HPDE6-E6E7 (cell line): ENCODE measurements around the gene SKAP2.

Experiments used
- DNase-seq: peaks from one replicate; pipeline ENCODE4 v3.0.0; 2011; ENCODE audit warnings: missing footprints; ENCODE audit errors: extremely low spot score

The SKAP2 gene

DNA sequence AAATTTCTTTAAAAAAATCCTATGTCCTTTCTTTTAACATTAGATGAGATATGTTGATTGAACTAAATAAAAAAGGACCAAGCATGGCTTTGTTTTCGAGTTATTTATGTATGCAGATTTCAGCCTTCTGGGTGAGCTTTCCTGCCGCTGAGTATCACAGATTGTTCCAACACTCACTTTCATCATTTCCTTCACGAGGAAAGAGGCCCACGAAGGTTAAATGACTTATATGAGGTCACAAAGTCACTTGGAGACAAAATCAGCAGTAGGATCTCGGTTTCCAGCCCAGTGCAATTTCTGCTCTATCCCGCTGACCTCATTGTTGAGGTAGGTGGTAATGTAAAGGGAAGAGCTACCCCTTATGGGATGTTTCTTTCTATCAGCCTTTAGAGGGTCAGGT, 226.8 kb downstream of the SKAP2 start:
- DNase-seq: no peak

DNA sequence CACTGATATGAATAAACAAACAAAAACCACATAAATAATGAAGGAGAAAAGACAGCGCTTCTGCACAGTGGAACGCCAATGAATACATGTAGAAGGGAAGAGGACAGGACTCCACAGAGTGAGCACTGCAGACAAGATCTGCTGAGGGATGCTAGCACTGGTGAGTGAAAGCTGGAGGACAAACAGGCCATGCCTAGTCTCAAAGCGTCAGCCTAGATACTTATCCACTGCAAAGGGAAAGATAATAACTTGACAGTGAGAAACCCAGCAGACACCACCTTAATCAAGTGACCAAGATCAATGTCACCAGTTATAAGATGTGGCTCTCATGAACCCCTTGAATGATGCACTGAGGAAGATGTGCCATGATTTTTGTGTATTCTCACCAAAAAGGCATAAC, 227.6 kb downstream of the SKAP2 start:
- DNase-seq: no peak

DNA sequence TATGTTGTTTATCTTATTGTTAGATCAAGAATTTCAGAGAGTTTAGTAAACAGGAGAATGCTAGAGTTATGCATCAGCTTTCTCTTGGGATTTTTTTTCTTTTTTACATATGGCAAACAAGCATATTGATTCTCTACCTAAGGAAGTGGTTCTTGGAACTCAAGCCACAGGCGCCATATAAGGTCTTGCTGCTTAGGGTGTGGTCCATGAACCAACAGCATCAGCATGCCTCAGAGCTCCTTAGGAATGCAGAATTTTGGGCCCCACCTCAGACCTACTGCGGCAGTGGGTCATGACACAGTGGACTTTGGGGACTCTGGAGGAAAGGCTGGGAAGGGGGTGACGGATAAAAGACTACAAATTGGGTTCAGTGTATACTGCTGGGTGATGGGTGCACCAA, 230.8 kb downstream of the SKAP2 start:
- DNase-seq: no peak

DNA sequence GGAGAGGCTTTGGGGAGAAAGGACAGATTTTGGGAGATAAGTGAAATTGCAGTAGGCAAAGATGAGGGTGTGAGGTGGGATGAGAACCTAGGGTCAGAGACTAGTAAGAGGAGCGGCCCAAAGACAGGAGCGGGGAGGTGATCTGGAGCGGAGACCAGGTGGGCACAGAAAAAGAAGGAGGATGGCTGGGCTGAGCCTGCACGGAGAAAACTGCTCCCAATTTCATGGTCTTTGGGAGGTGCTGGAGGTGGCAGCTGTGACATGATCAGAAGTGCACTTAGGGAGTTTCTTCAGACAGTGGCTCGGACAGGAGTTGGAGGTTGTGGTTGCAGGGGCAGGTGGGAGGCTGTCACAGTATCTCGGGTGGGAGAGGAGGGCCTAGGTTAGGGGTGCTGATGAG, 232.8 kb downstream of the SKAP2 start:
- DNase-seq: no peak

DNA sequence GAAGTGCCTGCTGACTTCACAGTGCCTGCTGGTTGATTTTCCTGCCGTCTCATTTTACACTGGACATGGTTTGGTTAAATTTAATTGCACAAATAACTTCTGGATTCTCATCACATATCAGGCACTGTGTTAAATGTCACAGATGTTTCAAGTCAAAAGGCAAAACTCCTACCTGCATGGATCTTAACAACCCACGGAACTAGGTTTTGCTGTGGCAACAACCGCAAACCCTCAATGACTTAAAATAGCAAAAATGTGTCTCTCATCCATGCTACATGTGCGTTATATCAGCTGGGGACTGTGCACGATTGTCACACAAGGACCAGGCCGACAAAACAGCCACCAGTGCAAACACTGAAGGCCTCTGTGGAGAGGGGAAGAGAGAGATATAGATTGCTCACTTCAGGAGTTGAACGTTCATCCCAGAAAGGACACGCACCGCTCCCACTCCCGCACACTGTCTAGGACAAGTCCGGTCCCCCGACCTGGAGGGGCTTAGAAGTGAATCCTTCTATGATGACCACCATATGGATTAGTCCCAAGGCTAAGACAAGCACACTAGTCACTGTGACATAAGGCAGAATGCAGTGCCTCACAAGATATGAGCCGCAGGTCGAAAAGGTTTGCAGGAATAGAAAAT, 233.3 kb downstream of the SKAP2 start:
- no peak for DNase-seq

DNA sequence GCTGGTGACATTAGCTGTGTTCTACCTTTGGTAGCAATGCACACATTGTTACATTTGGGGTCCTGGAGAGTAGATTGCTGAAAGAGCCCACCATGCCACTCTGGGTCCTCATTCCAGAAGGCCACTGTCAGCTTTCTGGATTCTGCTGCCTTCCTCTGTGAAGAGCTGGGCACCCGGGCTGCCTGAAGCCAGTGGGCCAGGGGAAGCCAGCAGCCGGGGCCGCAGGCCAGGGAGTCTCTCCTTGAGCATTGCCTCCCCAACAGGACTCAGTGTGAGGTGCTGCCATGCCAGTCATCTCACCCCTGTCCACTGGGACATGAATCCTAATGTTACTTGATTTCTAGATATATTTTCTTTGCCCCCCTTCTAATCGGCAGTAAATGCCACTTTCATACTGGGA, 234.0 kb downstream of the SKAP2 start:
- DNase-seq: no peak

DNA sequence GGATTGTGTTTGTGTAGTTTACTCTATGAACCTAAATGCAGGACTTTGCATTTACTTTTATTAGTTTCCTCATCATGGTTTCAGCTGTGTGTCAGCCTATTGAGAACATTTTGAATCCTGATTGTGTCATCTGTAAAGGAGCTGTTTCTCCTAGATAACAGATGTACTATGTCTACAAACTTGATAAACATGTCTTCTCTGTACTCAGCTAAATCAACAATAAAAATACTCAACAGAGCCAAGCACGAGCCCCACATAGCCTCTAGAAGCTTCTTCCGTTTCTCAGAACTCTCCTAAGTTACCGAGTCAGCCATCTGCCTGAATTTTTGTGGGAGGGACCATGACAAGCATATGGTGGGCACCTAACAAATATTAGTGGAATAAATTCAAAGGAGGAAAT, 234.7 kb downstream of the SKAP2 start:
- DNase-seq: no peak

DNA sequence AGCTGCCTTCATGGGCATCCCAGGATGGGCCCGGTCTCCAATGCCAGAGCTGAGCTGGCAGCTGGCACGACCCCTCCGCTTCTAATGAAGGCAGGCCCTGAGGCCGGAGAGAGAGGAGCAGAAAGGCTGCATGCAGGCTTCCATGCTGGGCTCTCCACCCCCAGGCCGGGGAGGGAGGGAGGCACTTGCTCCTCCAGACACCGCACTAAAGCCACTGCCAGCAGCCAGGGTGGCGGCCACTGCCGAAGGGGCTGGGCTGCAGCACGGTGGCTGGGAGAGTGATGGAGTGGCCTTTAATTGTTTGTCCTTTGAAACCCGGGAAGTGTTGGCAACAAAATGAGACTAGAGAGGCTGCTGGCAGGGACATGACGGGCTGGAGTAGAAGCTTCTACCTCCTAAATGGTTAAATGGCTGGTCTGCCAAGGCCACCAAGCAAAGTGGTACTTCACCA, 236.5 kb downstream of the SKAP2 start:
- DNase-seq: no peak

DNA sequence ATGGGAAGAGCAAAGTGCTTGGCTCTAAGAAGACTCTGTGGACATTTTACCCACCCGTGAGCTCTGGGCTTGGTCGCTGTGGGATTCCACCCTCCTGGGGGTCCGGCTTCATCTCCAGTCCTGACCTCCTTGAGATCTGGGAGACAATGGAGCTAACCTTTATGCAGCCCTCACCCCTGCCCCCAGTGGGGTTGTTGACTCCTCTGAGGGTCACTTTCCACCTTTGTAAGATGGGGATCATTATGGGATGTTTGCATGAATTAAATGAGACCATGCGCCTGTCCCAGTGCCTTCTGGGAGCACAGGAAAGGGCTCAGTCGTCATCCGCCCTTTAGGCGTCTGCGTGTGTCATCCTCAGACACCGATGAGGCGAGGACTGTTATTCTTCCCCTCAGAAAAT, 237.2 kb downstream of the SKAP2 start:
- DNase-seq: no peak

DNA sequence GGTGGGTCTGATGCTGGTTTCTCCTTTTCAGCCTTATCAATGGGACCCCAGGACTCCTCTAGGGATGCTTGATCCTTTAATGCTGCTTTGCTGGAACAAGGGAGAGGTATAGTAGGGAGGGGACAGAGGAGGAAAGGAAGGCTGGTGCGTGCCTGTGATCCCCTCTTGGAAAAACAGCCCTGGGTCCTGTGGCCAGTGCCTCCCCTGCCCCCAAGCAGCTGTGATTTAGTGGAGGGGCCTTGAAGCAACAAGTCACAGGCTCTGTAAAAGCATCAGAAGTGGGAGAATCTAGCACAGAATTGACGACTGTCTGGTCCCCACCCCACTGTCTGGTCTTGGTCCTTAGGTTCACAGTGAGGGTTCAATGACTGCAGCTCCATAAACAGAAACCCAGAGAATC, 237.7 kb downstream of the SKAP2 start:
- DNase-seq: no peak

DNA sequence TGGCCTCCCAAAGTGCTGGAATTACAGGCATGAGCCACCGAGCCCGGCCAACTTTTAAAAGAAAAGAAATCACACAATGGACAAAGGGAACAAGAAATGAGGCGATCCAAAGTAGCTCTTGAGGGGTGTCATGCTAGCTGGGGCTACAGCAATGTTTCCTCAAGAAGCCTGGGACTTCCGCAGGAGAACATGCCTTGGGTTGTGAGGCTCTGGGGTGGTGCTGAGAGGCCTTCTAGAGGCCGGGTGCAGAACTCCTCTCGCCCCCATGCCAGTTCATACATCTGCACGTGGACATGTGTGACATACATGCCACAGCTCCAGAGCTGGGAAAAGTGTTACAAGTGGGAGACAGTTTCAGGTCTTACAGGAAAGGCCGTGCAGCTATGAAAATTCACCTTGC, 238.2 kb downstream of the SKAP2 start:
- no peak for DNase-seq

DNA sequence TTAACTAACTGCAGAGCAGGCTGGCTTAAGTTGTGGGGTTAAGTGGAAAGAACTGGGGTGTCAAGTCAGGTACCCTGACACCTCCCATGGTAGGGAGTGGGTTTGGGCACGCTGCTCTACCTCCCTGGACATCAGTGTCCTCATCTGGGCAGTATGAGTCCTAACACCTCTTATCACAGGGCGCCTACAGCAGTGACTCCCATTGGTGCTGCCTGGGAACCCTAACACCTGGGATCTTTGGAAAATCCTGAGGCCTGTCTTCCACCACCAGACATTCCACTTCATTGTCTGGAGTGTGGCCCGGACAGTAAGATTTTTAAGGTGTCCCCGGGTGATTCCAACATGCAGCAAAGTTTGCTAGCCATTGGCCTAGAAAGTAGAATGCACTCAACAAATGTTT, 239.1 kb downstream of the SKAP2 start:
- DNase-seq: no peak

DNA sequence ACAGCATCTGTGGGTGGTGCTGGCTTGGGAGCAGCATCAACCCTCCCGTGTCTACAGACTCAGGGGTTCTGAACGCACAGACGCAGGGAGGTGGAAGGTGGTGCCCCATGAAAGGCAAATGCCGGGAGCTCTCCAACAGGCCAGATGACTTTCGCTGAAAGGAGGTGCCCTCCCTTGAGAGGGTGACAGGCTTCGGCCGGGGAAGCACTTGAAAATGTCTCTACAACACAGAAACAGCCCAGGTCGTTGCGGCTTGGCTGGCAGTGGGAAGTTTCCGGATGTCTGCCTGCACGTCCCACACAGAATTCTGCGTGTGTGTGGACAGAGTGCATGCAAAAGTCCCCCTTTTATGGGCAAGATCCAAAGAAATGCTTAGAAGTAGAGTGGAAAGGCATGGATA, 239.6 kb downstream of the SKAP2 start:
- DNase-seq: no peak

DNA sequence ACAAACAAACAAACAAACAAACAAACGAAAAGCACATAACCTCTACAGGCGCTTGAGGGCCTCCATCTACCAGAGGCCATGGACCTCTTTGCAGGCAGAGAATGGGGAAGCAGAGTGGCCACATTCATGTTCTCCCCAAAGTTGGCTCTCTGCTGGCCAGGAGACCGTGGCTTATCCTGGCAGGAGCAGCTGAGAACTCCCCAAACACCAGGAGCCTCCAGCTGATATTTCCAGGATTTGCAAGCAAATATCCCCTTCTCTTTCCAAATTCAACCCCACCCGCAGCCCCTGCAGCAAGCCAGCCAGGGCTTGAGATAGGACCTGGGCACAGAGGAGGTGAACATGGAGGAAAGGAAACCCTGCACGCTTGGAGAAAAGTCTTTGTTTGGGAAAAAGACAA, 240.0 kb downstream of the SKAP2 start:
- DNase-seq: no peak

DNA sequence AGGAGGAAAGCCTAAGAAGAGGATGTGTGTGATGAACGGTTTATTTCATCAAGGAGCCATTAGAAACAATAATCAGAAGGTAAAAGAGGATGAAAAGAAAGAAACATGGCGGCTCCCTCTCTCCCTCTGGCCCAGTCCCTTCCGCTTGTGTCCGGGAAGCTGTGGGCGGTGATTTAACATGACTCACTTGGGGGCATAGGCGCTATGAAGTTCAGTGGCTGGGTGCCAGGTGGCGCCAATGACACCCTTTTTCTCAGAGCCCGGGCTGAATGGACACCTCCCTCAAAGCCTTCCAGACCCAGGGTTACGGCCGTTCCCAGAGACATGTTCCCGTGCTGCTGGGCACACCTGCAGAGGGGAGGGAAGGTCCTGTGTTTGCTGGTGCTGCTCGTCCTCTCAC, 244.0 kb downstream of the SKAP2 start:
- DNase-seq: peak; percentile 5

DNA sequence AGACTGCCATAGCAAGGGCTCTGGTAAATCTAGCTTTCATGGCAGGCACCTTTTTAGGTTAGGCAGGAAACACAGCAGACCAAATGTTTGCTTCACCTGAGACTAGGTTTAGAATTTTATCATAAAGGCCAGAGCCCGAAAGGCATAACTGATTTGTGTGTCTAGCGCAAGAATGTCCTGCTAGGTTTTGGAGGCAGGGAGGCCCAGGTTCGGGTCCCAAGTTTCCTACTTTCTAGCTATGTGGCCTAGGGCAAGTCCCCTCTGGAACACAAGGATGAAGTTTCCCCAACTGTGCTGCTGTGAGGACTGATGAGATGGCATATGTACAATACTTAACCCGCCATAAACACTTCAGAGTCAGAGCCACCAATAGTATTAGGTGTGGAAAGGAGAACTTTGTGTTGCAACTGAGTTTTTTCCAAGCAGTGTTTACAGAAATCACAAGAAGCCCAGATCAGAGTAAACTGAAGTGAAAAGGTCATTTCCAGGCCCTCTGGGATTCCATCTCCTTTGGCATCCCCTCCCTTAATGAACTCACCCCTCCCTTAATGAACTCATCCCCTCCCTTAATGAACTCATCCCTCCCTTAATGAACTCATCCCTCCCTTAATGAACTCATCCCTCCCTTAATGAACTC, 244.9 kb downstream of the SKAP2 start:
- DNase-seq: no peak

DNA sequence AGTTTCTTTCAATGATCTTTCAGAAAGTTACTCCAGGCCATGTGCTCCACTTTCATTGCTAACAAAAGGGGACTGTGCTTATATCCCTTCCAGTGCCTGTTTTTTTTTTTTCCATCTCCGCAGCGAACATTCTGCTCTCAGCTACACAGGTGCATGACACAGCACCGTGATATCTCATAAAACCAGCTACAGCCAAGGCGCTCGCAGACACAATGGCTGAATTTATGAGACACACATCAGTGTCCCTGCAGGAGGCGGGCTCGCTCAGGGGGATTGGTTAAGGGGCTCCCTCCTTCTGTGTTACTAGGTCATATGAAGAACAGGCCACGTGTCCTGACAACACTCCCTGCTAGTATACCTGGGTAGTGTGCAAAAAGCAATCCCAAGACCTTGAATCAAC, 245.5 kb downstream of the SKAP2 start:
- DNase-seq: no peak

DNA sequence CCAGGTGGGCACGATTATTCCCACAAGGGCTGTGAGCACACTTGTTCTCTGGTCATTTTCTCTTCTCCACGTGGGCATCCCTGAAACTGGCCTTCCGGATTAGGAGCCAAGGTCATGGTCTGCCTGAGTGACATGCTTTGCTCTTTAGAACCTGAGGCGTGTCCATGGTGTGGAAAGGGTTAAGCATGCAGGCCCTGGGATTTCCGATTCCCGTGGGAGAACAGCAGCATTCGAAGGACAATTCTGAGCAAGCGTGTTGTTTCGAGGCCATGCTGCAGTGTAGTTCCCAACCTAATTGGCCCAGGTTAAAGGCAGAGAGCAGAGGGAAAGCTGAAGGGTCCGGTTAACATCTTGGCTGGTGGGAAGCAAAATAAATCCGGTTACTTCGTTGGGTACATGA, 245.9 kb downstream of the SKAP2 start:
- DNase-seq: no peak
